ENCODE results near the gene HOXC10. TPM values are rescaled to one million over a fixed set of nuclear protein-coding genes. Genes with fewer than 3 reads are reported as not detected.

The HOXC10 gene
- total and polyA plus RNA-seq, 7 donors: not detected

- H3K27ac ChIP-seq: no peak overlapping the region
Observed at GRCh38 chr12:54019924-54020590, 35.1 kb downstream of the HOXC10 start.

GRCh38 chr12:54020591-54021405 lies 35.9 kb downstream of the HOXC10 start:
- TF ChIP-seq POLR2AphosphoS5 (IDR thresholded peaks at IDR 0.05) (no peak), CTCF (IDR thresholded peaks at IDR 0.05) (no peak), POLR2A (IDR thresholded peaks at IDR 0.05) (no peak), EP300 (IDR thresholded peaks at IDR 0.05) (no peak)
- Histone ChIP-seq H3K9me3 (no peaks in the 10 kb centered on the region), H3K4me3 (no peak overlapping the region), H3K4me1 (peaks cover 0 to 36% (median 27%) of the 10 kb centered on the region in 4 donors), H3K27ac (no peak overlapping the region), H3K36me3 (no peaks in the 10 kb centered on the region), H3K27me3 (peaks cover 63 to 100% (median 100%) of the 10 kb centered on the region in 3 donors)
- intact Hi-C loops (cut with DNase I): no loop called here
- 48 to 49% methylated on average over 23 of the region's 23 CpGs for WGBS, 2 donors
- DNase-seq: no peak

More at GRCh38 chr12:54019924-54020590, 35.1 kb downstream of the HOXC10 start:
- WGBS, 2 donors: 33 to 38% methylated on average over 10 of the region's 10 CpGs
- H3K4me1 ChIP-seq: peaks cover 0 to 36% (median 27%) of the 10 kb centered on the region in 4 donors
- no peaks in the 10 kb centered on the region for H3K9me3 ChIP-seq
- no peak for DNase-seq
- TF ChIP-seq POLR2AphosphoS5 (IDR thresholded peaks at IDR 0.05): no peak
- TF ChIP-seq POLR2A (IDR thresholded peaks at IDR 0.05): no peak
- TF ChIP-seq EP300 (IDR thresholded peaks at IDR 0.05): no peak
- no peak for TF ChIP-seq CTCF (IDR thresholded peaks at IDR 0.05)
- H3K27me3 ChIP-seq: peaks cover 66 to 100% (median 100%) of the 10 kb centered on the region in 3 donors
- H3K36me3 ChIP-seq: no peaks in the 10 kb centered on the region
- intact Hi-C loops (cut with DNase I): no loop called here
- H3K4me3 ChIP-seq: no peak overlapping the region

- no peaks in the 10 kb centered on the region for H3K36me3 ChIP-seq
- 12 to 21% methylated on average over 16 of the region's 16 CpGs for WGBS, 2 donors
- intact Hi-C loops (cut with DNase I): no loop called here
- peaks cover 0 to 35% (median 27%) of the 10 kb centered on the region in 4 donors for H3K4me1 ChIP-seq
- H3K9me3 ChIP-seq: no peaks in the 10 kb centered on the region
- TF ChIP-seq CTCF (IDR thresholded peaks at IDR 0.05) (no peak), EP300 (IDR thresholded peaks at IDR 0.05) (no peak), POLR2A (IDR thresholded peaks at IDR 0.05) (no peak)
- H3K27me3 ChIP-seq: peaks cover 61 to 100% (median 100%) of the 10 kb centered on the region in 3 donors
- no peak overlapping the region for H3K27ac ChIP-seq
- H3K4me3 ChIP-seq: no peak overlapping the region
- no peak for DNase-seq
Observed at GRCh38 chr12:54021432-54022013, 36.6 kb downstream of the HOXC10 start.

GRCh38 chr12:54022960-54023884 lies 38.3 kb downstream of the HOXC10 start:
- Histone ChIP-seq H3K27me3 (peaks cover 60 to 100% (median 100%) of the 10 kb centered on the region in 3 donors), H3K4me1 (peaks cover 0 to 18% (median 14%) of the 10 kb centered on the region in 4 donors), H3K36me3 (no peaks in the 10 kb centered on the region), H3K27ac (no peak overlapping the region), H3K4me3 (no peak overlapping the region), H3K9me3 (no peaks in the 10 kb centered on the region)
- WGBS, 2 donors: 33 to 34% methylated on average over 8 of the region's 8 CpGs
- intact Hi-C loops (cut with DNase I): no loop called here
- no peak for DNase-seq
- TF ChIP-seq POLR2AphosphoS5 (IDR thresholded peaks at IDR 0.05): no peak
- no peak for TF ChIP-seq POLR2A (IDR thresholded peaks at IDR 0.05)
- no peak for TF ChIP-seq CTCF (IDR thresholded peaks at IDR 0.05)
- TF ChIP-seq EP300 (IDR thresholded peaks at IDR 0.05): no peak
